RWPE1 (cell line): ENCODE measurements around the gene ATP8B2.
A peak's percentile ranks its signal among the peaks of the same experiment; 100 is the strongest.
"Not testable (repeated sequence)": the region's sequence is repeated elsewhere in the genome, so short reads cannot be mapped to it uniquely, and the experiment has no call there.

Source experiments
- CTCF ChIA-PET: fragments of 350-600 bp; sonication (Branson Sonifier 250); formaldehyde crosslinking; extraction: SDS; loops from one replicate; lab custom pipeline; 2021; lab: Yijun Ruan, JAX
- POLR2A ChIA-PET: fragments of 400-600 bp; formaldehyde crosslinking; extraction: SDS; loops from one replicate; lab custom pipeline; 2020; ENCODE audit warnings: antibody characterized with exemption; ENCODE audit not compliant: low non-redundant PET; lab: Yijun Ruan, JAX
- DNase-seq: peaks from one replicate; pipeline ENCODE4 v3.0.0; 2012; ENCODE audit warnings: low spot score
- H3K27ac ChIP-seq: fragments of 450-650 bp; 2 replicates; pipeline ENCODE4 v1.5.1; 2017
- TF ChIP-seq, protein P1 (sequence below): fragments of 450-650 bp; conservative IDR thresholded peaks from 2 replicates; pipeline ENCODE4 v1.5.1; 2017; ENCODE audit warnings: low read depth, mild to moderate bottlenecking

The ATP8B2 gene

DNA sequence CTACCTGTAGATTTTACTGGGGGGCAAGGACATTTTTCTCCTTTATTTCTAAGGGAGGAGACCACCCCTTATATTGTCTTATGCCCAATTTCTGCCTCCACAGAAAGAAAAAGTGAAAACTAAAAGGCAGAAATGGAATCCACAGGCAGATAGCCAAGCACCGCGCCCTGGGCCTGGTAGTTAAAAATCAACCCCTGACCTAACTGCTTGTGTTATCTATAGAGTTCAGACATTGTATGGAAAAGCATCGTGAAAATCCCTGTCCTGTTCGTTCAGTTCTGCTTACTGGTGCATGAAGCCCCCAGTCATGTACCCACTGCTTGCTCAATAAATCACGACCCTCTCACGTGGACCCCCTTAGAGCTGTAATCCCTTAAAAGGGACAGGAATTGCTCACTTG, 46.1 kb downstream of the ATP8B2 start:
- DNase-seq, result no peak
- TF ChIP-seq, protein P1, sequence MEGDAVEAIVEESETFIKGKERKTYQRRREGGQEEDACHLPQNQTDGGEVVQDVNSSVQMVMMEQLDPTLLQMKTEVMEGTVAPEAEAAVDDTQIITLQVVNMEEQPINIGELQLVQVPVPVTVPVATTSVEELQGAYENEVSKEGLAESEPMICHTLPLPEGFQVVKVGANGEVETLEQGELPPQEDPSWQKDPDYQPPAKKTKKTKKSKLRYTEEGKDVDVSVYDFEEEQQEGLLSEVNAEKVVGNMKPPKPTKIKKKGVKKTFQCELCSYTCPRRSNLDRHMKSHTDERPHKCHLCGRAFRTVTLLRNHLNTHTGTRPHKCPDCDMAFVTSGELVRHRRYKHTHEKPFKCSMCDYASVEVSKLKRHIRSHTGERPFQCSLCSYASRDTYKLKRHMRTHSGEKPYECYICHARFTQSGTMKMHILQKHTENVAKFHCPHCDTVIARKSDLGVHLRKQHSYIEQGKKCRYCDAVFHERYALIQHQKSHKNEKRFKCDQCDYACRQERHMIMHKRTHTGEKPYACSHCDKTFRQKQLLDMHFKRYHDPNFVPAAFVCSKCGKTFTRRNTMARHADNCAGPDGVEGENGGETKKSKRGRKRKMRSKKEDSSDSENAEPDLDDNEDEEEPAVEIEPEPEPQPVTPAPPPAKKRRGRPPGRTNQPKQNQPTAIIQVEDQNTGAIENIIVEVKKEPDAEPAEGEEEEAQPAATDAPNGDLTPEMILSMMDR, result no peak
- ChIA-PET POLR2A (no interaction called here), CTCF (no interaction called here)
- no peak overlapping the region for H3K27ac ChIP-seq

DNA sequence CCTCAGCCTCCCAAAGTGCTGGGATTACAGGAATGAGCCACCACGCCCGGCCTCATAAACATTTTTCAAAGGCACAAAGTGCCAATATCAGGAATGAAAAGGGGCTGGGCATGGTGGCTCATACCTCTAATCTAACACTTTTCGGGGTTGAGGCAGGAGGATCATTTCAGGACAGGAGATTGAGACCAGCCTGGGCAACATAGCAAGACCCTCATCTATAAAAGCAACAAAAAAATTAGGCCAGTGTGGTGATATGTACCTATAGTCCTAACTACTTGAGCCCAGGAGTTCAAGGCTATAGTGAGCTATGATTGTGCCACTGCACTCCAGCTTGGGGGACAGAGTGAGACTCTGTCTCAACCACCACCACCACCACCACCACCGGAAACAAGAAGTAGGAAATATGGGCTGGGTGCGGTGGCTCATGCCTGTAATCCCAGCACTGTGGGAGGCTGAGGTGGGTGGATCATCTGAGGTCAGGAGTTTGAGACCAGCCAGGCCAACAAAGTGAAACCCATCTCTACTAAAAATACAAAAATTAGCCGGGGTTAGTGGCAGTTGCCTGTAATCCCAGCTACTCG, 48.5 kb downstream of the ATP8B2 start:
- DNase-seq, H3K27ac ChIP-seq, CTCF ChIA-PET, POLR2A ChIA-PET: not testable (repeated sequence)

DNA sequence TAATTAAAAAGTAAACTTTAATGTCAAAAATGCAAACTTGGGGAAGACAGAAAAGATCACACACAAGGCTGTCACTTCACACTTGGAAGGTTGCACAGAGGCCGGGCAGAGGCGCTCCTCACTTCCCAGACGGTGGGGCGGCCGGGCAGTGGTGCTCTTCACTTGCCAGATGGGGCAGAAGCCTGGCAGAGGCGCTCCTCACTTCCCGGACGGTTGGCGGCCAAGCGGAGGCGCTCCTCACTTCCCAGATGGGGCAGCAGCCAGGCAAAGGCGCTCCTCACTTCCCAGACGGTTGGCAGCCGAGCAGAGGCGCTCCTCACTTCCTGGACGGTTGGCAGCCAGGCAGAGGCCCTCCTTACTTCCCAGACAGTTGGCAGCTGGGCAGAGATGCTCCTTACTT, 54.0 kb downstream of the ATP8B2 start:
- TF ChIP-seq, protein P1, result no peak
- ChIA-PET POLR2A (no interaction called here), CTCF (interaction anchor here (0.6 kb wide), 1 partner anchor 51 kb away, joined by 4 read pairs; no protein-coding TSS in a partner anchor)
- no peak overlapping the region for H3K27ac ChIP-seq
- no peak for DNase-seq

DNA sequence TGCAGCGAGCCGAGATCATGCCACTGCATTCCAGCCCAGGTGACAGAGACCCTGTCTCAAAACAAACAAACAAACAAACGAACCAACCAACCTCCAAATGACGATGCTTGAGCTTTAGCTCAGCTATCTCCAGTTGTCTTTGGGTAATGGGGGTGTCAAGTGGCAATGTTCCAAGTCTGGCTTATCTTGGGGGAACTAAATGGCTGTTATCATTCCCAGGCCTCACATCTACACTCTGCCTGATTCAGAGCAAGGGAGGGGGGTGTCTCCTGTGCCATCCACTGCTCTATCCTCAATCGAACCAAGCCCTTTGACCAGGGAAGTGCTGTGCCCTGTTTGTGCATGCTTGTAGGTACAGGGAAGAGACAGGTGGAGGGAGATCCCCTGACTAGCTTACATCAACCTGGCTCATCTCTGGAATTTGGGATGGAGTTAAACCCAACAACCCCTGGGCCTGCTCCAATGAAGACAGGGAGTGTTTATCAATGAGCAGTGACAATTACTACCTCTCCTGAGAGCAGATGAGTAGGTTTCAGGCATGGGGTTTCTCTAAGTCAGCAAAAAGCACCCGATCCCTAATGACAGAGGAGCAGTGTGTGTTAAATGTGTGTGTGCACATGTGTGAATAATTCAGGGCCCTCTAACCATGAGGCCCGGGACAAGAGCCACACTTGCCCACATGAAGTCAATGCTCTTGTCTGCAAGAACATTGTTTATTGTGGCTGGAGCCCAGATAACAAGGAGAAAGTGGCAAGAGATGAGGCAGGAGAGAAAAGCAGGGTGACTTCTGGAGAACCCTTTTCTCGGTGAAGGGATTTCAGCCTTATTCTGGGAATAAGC, 59.5 kb downstream of the ATP8B2 start:
- CTCF ChIA-PET, result interaction anchor here (0.6 kb wide), 1 partner anchor 31 kb away, joined by 3 read pairs; no protein-coding TSS in a partner anchor
- H3K27ac ChIP-seq, result no peak overlapping the region
- TF ChIP-seq, protein P1, result no peak
- no peak for DNase-seq
- POLR2A ChIA-PET, result no interaction called here

DNA sequence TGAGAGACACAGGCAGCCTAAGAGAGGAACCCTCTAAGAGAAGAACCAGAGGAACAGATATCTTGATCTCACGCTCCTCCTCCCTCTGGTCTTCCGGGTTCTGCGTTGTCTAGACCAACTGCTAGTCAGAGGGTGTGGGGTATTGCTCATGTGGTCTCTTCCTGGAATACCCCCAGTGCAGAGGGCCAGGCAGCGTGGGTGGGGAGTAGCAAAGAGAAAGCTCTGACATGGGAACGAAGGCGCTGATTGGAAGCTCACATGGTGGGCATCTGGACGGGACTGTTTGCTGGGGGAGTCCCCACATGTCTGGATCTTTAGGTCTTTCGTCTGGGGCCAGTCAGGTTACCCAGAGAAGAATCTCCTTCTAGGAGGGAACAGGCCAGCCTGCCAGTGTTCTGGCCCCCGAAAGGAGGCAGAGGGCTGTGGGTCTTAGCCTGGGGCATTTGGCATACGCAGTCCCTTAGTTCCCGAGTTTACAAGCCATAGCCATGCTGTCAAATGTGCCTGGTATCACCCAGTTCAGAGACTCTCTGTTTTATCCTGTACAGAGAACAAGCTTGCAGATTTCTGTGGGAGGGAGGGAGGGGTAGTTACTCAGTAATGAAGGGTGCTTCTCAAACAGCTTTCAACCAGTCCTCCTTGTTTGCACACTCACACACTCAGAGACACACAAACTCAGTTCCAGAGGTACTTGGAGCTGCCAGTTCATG, 61.5 kb downstream of the ATP8B2 start:
- DNase-seq, result no peak
- ChIA-PET POLR2A (no interaction called here), CTCF (interaction anchor here (0.5 kb wide), 1 partner anchor 87 kb away, joined by 5 read pairs; no protein-coding TSS in a partner anchor)
- H3K27ac ChIP-seq, result no peak overlapping the region
- TF ChIP-seq, protein P1, result no peak

DNA sequence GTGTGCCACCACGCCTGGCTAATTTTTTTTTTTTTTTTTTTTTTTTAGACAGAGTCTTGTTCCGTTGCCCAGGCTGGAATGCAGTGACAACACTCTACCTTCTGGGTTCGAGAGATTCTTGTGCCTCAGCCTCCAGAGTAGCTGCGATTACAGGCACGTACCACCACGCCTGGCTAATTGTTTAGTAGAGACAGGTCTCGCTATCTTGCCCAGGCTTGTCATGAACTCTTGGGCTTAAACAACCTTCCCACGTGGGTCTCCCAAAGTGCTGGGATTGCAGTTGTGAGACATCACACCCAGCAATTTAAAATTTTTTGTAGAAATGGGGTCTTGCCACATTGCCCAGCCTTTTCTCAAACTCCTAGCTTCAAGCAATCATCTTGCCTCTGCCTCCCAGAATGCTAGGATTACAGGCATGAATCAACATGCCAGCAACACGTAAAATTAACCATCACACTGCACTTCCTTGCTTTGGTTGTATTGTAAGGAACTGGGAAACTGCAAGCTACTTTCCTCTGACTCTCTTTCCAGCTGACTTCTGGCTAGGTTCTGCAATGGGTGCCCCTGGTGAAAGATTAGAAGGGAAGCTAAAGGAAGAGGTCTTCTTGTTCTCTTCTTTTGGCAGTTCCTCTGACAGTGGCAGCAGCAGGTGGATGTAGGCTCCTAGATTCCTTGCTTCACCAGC, 65.9 kb downstream of the ATP8B2 start:
- TF ChIP-seq, protein P1, result no peak
- H3K27ac ChIP-seq, result peak overlapping the region; percentile 81
- DNase-seq, result no peak
- ChIA-PET POLR2A (no interaction called here), CTCF (interaction anchor here (0.8 kb wide), 1 partner anchor 9 kb away, joined by 6 read pairs; no protein-coding TSS in a partner anchor)
